ENCODE results near the gene SYNC.
"Not testable (repeated sequence)": the region's sequence is repeated elsewhere in the genome, so short reads cannot be mapped to it uniquely, and the experiment has no call there.

The SYNC gene

DNA sequence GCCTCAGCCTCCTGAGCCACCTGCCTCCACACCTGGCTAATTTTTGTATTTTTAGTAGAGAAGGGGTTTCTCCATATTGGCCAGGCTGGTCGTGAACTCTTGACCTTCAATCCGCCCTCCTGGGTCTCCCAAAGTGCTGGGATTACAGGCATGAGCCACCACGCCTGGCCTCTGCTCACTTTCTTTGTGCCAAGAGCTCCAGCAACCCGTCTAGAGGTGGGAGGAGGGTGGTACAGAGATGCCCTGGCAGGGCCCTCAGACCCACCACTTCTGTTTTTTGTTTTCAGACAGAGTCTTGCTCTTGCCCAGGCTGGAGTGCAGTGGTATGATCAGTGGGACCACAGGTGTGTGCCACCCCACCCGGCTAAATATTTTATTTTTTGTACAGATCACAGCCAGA is 6.9 kb upstream of the SYNC start:
- Histone ChIP-seq H3K27me3 (ENCODE audit: control insufficient read depth, insufficient read depth, low read length, poor library complexity, severe bottlenecking) (peaks cover under 1% of the 10 kb centered on the region), H3K27ac (ENCODE audit: insufficient read depth, low read depth, low read length, poor library complexity, severe bottlenecking) (no peak overlapping the region), H3K9me3 (ENCODE audit: control insufficient read depth, low read length) (no peaks in the 10 kb centered on the region), H3K4me1 (ENCODE audit: control insufficient read depth, insufficient read depth, low read length) (no peaks in the 10 kb centered on the region), H3K36me3 (ENCODE audit: control insufficient read depth, insufficient read depth, low read length) (no peaks in the 10 kb centered on the region), H3K4me3 (ENCODE audit: insufficient read depth, low read depth, low read length) (no peak overlapping the region)
- WGBS, 2 experiments: 70 to 76% methylated on average over 5 of the region's 5 CpGs

GRCh38 chr1:32709075-32709474 is 6.5 kb upstream of the SYNC start:
- no peaks in the 10 kb centered on the region for H3K36me3 ChIP-seq (ENCODE audit: control insufficient read depth, insufficient read depth, low read length)
- no peak overlapping the region for H3K4me3 ChIP-seq (ENCODE audit: insufficient read depth, low read depth, low read length)
- 91 to 93% methylated on average over 2 of the region's 2 CpGs for WGBS, 2 experiments
- peaks cover under 1% of the 10 kb centered on the region for H3K4me1 ChIP-seq (ENCODE audit: control insufficient read depth, insufficient read depth, low read length)
- peaks cover 4% of the 10 kb centered on the region for H3K27me3 ChIP-seq (ENCODE audit: control insufficient read depth, insufficient read depth, low read length, poor library complexity, severe bottlenecking)
- no peaks in the 10 kb centered on the region for H3K9me3 ChIP-seq (ENCODE audit: control insufficient read depth, low read length)
- H3K27ac ChIP-seq (ENCODE audit: insufficient read depth, low read depth, low read length, poor library complexity, severe bottlenecking): no peak overlapping the region

GRCh38 chr1:32706491-32706890 is 3.9 kb upstream of the SYNC start:
- Histone ChIP-seq H3K9me3 (ENCODE audit: control insufficient read depth, low read length) (no peaks in the 10 kb centered on the region), H3K27ac (ENCODE audit: insufficient read depth, low read depth, low read length, poor library complexity, severe bottlenecking) (no peak overlapping the region), H3K4me3 (ENCODE audit: insufficient read depth, low read depth, low read length) (no peak overlapping the region), H3K27me3 (ENCODE audit: control insufficient read depth, insufficient read depth, low read length, poor library complexity, severe bottlenecking) (peaks cover 30% of the 10 kb centered on the region), H3K36me3 (ENCODE audit: control insufficient read depth, insufficient read depth, low read length) (no peaks in the 10 kb centered on the region), H3K4me1 (ENCODE audit: control insufficient read depth, insufficient read depth, low read length) (peaks cover 12% of the 10 kb centered on the region)
- 84 to 85% methylated on average over 1 of the region's 1 CpG for WGBS, 2 experiments

DNA sequence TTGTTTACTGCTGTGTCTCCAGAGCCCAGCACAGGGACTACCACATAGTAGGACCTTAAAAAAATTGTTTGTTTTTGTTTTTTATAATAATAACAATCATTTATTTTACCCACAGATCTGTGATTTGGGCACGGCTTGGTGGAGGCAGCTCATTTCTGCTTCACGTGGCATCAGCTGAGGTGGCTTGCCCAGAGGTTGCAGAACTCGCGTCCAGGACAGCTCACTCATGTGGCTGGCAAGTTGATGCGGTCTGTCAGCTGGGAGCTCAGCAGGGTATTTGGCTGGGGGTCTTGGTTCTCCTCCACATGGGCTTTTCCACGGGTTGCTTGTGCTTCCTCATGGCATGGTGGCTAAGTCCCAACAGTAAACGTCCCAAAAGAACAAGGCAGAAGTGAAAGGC is 2.9 kb upstream of the SYNC start:
- Histone ChIP-seq H3K4me1 (ENCODE audit: control insufficient read depth, insufficient read depth, low read length) (peaks cover 12% of the 10 kb centered on the region), H3K36me3 (ENCODE audit: control insufficient read depth, insufficient read depth, low read length) (no peaks in the 10 kb centered on the region), H3K9me3 (ENCODE audit: control insufficient read depth, low read length) (no peaks in the 10 kb centered on the region), H3K27ac (ENCODE audit: insufficient read depth, low read depth, low read length, poor library complexity, severe bottlenecking) (no peak overlapping the region), H3K27me3 (ENCODE audit: control insufficient read depth, insufficient read depth, low read length, poor library complexity, severe bottlenecking) (peaks cover 35% of the 10 kb centered on the region), H3K4me3 (ENCODE audit: insufficient read depth, low read depth, low read length) (no peak overlapping the region)
- 86 to 93% methylated on average over 7 of the region's 7 CpGs for WGBS, 2 experiments

DNA sequence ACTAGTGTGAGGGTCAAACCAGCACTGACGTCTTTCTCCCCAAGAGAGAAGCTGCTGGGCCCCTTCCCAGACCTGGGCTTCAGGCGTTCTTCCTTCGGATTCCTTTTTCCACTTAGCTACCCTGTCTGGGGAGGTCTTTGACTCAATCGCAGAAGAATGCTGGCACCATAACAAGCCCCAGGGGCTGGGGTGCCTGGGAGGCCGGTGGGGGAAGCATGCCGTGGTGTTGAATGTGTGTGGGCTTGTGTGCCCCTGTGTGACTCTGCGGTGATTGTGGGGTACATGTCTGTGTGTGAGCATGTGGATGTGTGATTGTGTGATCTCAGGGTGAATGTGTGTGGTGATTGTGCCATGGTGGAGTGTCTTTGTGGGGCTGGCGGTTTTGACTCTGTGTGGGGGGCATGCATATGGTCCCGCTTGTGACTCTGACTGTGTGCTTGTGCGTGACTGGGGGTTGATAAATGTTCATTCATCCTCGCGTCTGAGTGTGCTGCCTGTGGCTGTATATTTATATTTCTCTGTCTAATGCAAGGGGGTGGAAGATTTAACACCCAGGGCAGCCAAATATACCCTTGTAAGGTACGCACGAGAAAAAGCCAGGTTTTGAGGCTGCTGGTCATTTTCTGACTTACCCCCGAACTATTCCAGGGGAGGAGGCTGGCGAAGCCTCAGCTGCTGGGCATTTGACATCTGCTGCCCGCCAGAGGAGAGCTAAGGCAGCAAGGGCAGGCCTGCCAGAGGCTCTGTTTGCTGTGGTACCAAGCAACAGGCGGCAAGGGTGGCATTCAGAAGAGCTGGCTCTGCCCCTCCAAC is 1.1 kb upstream of the SYNC start:
- Histone ChIP-seq H3K27me3 (ENCODE audit: control insufficient read depth, insufficient read depth, low read length, poor library complexity, severe bottlenecking) (peaks cover 35% of the 10 kb centered on the region), H3K4me3 (ENCODE audit: insufficient read depth, low read depth, low read length) (no peak overlapping the region), H3K27ac (ENCODE audit: insufficient read depth, low read depth, low read length, poor library complexity, severe bottlenecking) (no peak overlapping the region), H3K4me1 (ENCODE audit: control insufficient read depth, insufficient read depth, low read length) (peaks cover 12% of the 10 kb centered on the region), H3K36me3 (ENCODE audit: control insufficient read depth, insufficient read depth, low read length) (no peaks in the 10 kb centered on the region), H3K9me3 (ENCODE audit: control insufficient read depth, low read length) (no peaks in the 10 kb centered on the region)
- 66 to 68% methylated on average over 18 of the region's 18 CpGs for WGBS, 2 experiments

GRCh38 chr1:32701951-32702598 is 495 bp downstream of the SYNC start:
- 9 to 12% methylated on average over 27 of the region's 27 CpGs for WGBS, 2 experiments
- Histone ChIP-seq H3K4me3 (ENCODE audit: insufficient read depth, low read depth, low read length) (peak overlapping the region; percentile 50), H3K27me3 (ENCODE audit: control insufficient read depth, insufficient read depth, low read length, poor library complexity, severe bottlenecking) (peaks cover 35% of the 10 kb centered on the region), H3K27ac (ENCODE audit: insufficient read depth, low read depth, low read length, poor library complexity, severe bottlenecking) (no peak overlapping the region), H3K36me3 (ENCODE audit: control insufficient read depth, insufficient read depth, low read length) (no peaks in the 10 kb centered on the region), H3K9me3 (ENCODE audit: control insufficient read depth, low read length) (no peaks in the 10 kb centered on the region), H3K4me1 (ENCODE audit: control insufficient read depth, insufficient read depth, low read length) (peaks cover 12% of the 10 kb centered on the region)

- Histone ChIP-seq H3K4me3 (ENCODE audit: insufficient read depth, low read depth, low read length) (no peak overlapping the region), H3K27me3 (ENCODE audit: control insufficient read depth, insufficient read depth, low read length, poor library complexity, severe bottlenecking) (peaks cover 35% of the 10 kb centered on the region), H3K4me1 (ENCODE audit: control insufficient read depth, insufficient read depth, low read length) (peaks cover 12% of the 10 kb centered on the region), H3K27ac (ENCODE audit: insufficient read depth, low read depth, low read length, poor library complexity, severe bottlenecking) (no peak overlapping the region), H3K9me3 (ENCODE audit: control insufficient read depth, low read length) (no peaks in the 10 kb centered on the region), H3K36me3 (ENCODE audit: control insufficient read depth, insufficient read depth, low read length) (no peaks in the 10 kb centered on the region)
- WGBS, 2 experiments: 74 to 79% methylated on average over 6 of the region's 6 CpGs
Observed at GRCh38 chr1:32701421-32701911, 1.1 kb downstream of the SYNC start.

- not testable (repeated sequence) for H3K4me1 ChIP-seq (ENCODE audit: control insufficient read depth, insufficient read depth, low read length); H3K36me3 ChIP-seq (ENCODE audit: control insufficient read depth, insufficient read depth, low read length); H3K4me3 ChIP-seq (ENCODE audit: insufficient read depth, low read depth, low read length); H3K27me3 ChIP-seq (ENCODE audit: control insufficient read depth, insufficient read depth, low read length, poor library complexity, severe bottlenecking); H3K27ac ChIP-seq (ENCODE audit: insufficient read depth, low read depth, low read length, poor library complexity, severe bottlenecking); H3K9me3 ChIP-seq (ENCODE audit: control insufficient read depth, low read length)
- 93 to 95% methylated on average over 8 of the region's 8 CpGs for WGBS, 2 experiments
Observed at GRCh38 chr1:32696996-32697395, 5.6 kb downstream of the SYNC start.

- no peaks in the 10 kb centered on the region for H3K36me3 ChIP-seq (ENCODE audit: control insufficient read depth, insufficient read depth, low read length)
- H3K27ac ChIP-seq (ENCODE audit: insufficient read depth, low read depth, low read length, poor library complexity, severe bottlenecking): no peak overlapping the region
- 88 to 91% methylated on average over 9 of the region's 9 CpGs for WGBS, 2 experiments
- H3K4me3 ChIP-seq (ENCODE audit: insufficient read depth, low read depth, low read length): no peak overlapping the region
- peaks cover under 1% of the 10 kb centered on the region for H3K27me3 ChIP-seq (ENCODE audit: control insufficient read depth, insufficient read depth, low read length, poor library complexity, severe bottlenecking)
- H3K9me3 ChIP-seq (ENCODE audit: control insufficient read depth, low read length): no peaks in the 10 kb centered on the region
- H3K4me1 ChIP-seq (ENCODE audit: control insufficient read depth, insufficient read depth, low read length): no peaks in the 10 kb centered on the region
Observed at GRCh38 chr1:32696041-32696440, 6.5 kb downstream of the SYNC start.

DNA sequence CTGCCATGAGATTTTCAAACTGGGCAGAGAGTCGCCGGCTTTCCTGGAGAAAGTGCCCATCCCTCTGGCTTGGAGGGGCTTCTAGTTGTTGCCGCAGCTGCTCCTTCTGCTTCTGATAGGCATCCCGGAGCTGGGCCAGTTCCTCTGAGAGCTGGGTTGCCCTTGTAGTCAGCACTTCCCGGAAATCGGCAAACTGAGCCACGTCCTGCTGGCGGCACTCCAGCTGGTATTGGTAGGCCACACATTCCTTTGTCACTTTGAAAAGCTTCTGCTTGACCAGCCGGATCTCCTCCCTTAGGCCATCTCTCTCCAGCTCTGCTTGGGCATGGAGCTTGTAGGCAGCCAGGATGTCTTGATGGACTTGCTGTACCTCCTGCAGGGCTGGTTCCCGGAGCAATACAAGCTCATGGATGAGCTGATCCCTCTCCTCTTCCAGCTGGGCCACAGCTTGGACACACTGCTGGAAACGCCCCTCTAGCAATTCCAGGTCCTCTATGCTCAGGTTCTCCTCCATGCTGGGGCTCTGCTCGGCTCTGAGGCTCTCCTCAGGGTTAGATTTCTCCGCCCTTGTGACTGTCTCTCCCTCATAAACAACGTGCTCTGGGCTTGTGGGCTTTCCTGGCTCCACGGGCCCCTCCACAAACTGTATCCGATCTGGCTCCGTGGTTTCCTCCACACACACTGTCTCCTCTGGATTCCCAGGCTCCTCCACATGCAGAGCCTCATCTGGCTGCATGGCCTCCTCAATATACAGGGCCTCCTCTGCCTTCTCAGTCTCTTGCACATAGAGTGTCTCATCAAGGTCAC is 7.3 kb downstream of the SYNC start:
- 83 to 84% methylated on average over 17 of the region's 17 CpGs for WGBS, 2 experiments
- H3K4me1 ChIP-seq (ENCODE audit: control insufficient read depth, insufficient read depth, low read length): no peaks in the 10 kb centered on the region
- H3K27me3 ChIP-seq (ENCODE audit: control insufficient read depth, insufficient read depth, low read length, poor library complexity, severe bottlenecking): no peaks in the 10 kb centered on the region
- no peak overlapping the region for H3K27ac ChIP-seq (ENCODE audit: insufficient read depth, low read depth, low read length, poor library complexity, severe bottlenecking)
- H3K9me3 ChIP-seq (ENCODE audit: control insufficient read depth, low read length): no peaks in the 10 kb centered on the region
- no peak overlapping the region for H3K4me3 ChIP-seq (ENCODE audit: insufficient read depth, low read depth, low read length)
- no peaks in the 10 kb centered on the region for H3K36me3 ChIP-seq (ENCODE audit: control insufficient read depth, insufficient read depth, low read length)

Measured in ectodermal cell (in vitro differentiated cells).